ENCODE data around the gene ARRDC1. TPM values are rescaled to one million over a fixed set of nuclear protein-coding genes. Genes with fewer than 3 reads are reported as not detected.

The ARRDC1 gene
- 14.8 and 21.1 TPM in 2 replicates for total RNA-seq

GRCh38 chr9:137605121-137606004, at the start of gene ARRDC1:
Gene ARRDC1, plus strand, starts transcription at chr9:137605686. Its CDS starts 32 bp downstream, at chr9:137605718.

GRCh38 chr9:137578518-137579258, 26.8 kb upstream of the ARRDC1 start, which contains the start of gene DPH7:
Gene DPH7, minus strand, starts transcription at chr9:137578925. Its CDS starts 148 bp downstream, at chr9:137578777.

GRCh38 chr9:137590469-137591383, 14.8 kb upstream of the ARRDC1 start, which contains the start of gene ZMYND19:
Gene ZMYND19, minus strand, starts transcription at chr9:137590512. Its CDS starts 249 bp downstream, at chr9:137590263.

GRCh38 chr9:137618105-137619067, 12.9 kb downstream of the ARRDC1 start, which contains the start of gene EHMT1:
Gene EHMT1, plus strand, starts transcription at chr9:137619005. Its CDS starts 24 bp downstream, at chr9:137619029.

Small RNA genes lying within 50 kb of the gene (small RNA-seq; reads per million reads assigned to genes)
- not detected for gene RF00017

Other genes with a start within 250 kb of the ARRDC1 start
- 9.0 and 9.3 TPM in 2 replicates for gene EXD3, start 182.5 kb upstream of the ARRDC1 start, total RNA-seq
- 0.27 and 0.29 TPM in 2 replicates for gene NOXA1, start 182.3 kb upstream of the ARRDC1 start, total RNA-seq
- not detected in 2 replicates for gene ENTPD8, start 164.3 kb upstream of the ARRDC1 start, total RNA-seq
- gene NSMF, start 146.4 kb upstream of the ARRDC1 start, total RNA-seq: 38.8 and 44.0 TPM in 2 replicates
- 0.22 and 0.66 TPM in 2 replicates for gene PNPLA7, start 55.3 kb upstream of the ARRDC1 start, total RNA-seq
- gene MRPL41, start 53.8 kb upstream of the ARRDC1 start, total RNA-seq: 37.7 and 45.1 TPM in 2 replicates
- gene DPH7, start 26.8 kb upstream of the ARRDC1 start, total RNA-seq: 22.8 and 23.9 TPM in 2 replicates
- 16.8 and 19.7 TPM in 2 replicates for gene ZMYND19, start 15.2 kb upstream of the ARRDC1 start, total RNA-seq
- 51.7 and 60.1 TPM in 2 replicates for gene EHMT1, start 13.3 kb downstream of the ARRDC1 start, total RNA-seq